Sigmoid colon (tissue), 7 donors: ENCODE measurements around the gene CLCN7. TPM values are rescaled to one million over a fixed set of nuclear protein-coding genes. Genes with fewer than 3 reads are reported as not detected.

Source experiments
- DNase-seq: peaks from one replicate; pipeline ENCODE4 v3.0.0-alpha.2; 2019
- H3K27ac ChIP-seq, 4 donors: fragments of 200-600 bp; sonication (generic); one replicate each; pipeline ENCODE4 v1.5.1; 2016 to 2019; ENCODE audit warnings: mild to moderate bottlenecking in 1 of 4
- H3K27me3 ChIP-seq, 3 donors: fragments of 200-600 bp; sonication (generic); one replicate each; pipeline ENCODE4 v1.5.1; 2019; ENCODE audit warnings: mild to moderate bottlenecking in 1 of 3
- H3K36me3 ChIP-seq, 4 donors: fragments of 200-600 bp; sonication (generic); one replicate each; pipeline ENCODE4 v1.5.1; 2016 to 2019
- H3K4me1 ChIP-seq, 4 donors: fragments of 200-600 bp; sonication (generic); one replicate each; pipeline ENCODE4 v1.5.1; 2017 to 2019
- H3K4me3 ChIP-seq, 4 donors: fragments of 200-600 bp; sonication (generic); one replicate each; pipeline ENCODE4 v1.5.1; 2017 to 2019; ENCODE audit warnings: mild to moderate bottlenecking in 2 of 4, moderate library complexity in 1 of 4
- H3K9me3 ChIP-seq, 4 donors: fragments of 200-600 bp in 3 of 4; sonication (generic) in 3 of 4; one replicate each; pipeline versions ENCODE4 v1.5.1 to v1.6.1; 2013 to 2019
- CTCF ChIP-seq, 4 experiments: fragments of 450-650 bp in 3 of 4; fragments of 200-600 bp in 1 of 4; IDR thresholded peaks; one replicate each; pipeline ENCODE4 v1.5.1; 2016 to 2019; ENCODE audit warnings: antibody characterized with exemption in 4 of 4, mild to moderate bottlenecking in 3 of 4, moderate library complexity in 2 of 4
- EP300 ChIP-seq, 4 donors: sonication (generic); formaldehyde crosslinking; IDR thresholded peaks; one replicate each; pipeline ENCODE4 v1.6.1; 2017; ENCODE audit warnings: antibody characterized with exemption in 4 of 4
- POLR2A ChIP-seq, 2 donors: fragments of 450-650 bp; IDR thresholded peaks; one replicate each; pipeline ENCODE4 v1.6.1; 2016; ENCODE audit warnings: antibody characterized with exemption in 2 of 2, mild to moderate bottlenecking in 2 of 2, moderate library complexity in 2 of 2
- POLR2AphosphoS5 ChIP-seq, 4 donors: sonication (generic); formaldehyde crosslinking; IDR thresholded peaks; one replicate each; pipeline ENCODE4 v1.6.1; 2017; ENCODE audit warnings: antibody characterized with exemption in 4 of 4
- WGBS, 2 donors: extraction: QIAGEN DNeasy Blood & Tissue Kit; methylation state at CpG; one replicate each; pipeline ENCODE4 v1.1.7; 2013; 5-methylcytosine and 5-hydroxymethylcytosine counted together
- intact Hi-C: fragments of 100-400 bp; cut with DNase I; formaldehyde crosslinking; loops from one replicate; pipeline ENCODE4 v1.15.1; 2023
- polyA plus RNA-seq, 3 donors: library from polyadenylated mRNA; stranded (reverse); fragments of 200-250 nt; gene quantifications; one replicate each; pipeline ENCODE4 v1.2.3, GENCODE V29; 2013
- total RNA-seq, 4 donors: library from RNA; depleted of rRNA; stranded (reverse); fragments of >200 nt; gene quantifications; one replicate each; pipeline ENCODE4 v1.1.0, GENCODE V29; 2016
- donor health status: healthy with polysubstance abuse.
- donor health status: Bipolar disorder and iron deficiency.
- donor health status: healthy.

CLCN7 gene
- total and polyA plus RNA-seq, 7 donors: 4.2 to 78.7 (median 38.7) TPM

GRCh38 chr16:1474082-1474795 is 589 bp downstream of the CLCN7 start:
- peak overlapping the region; percentile 86 to 94 (median 92) for H3K27ac ChIP-seq

GRCh38 chr16:1472974-1473373 is 1.9 kb downstream of the CLCN7 start:
- no peaks in the 10 kb centered on the region for H3K27me3 ChIP-seq
- H3K4me1 ChIP-seq: peaks cover 0 to 42% (median 34%) of the 10 kb centered on the region in 4 donors
- WGBS, 2 donors: 74 to 82% methylated on average over 3 of the region's 3 CpGs
- H3K27ac ChIP-seq: no peak overlapping the region
- H3K36me3 ChIP-seq: no peaks in the 10 kb centered on the region
- no peaks in the 10 kb centered on the region for H3K9me3 ChIP-seq
- intact Hi-C loops: no loop called here
- no peak for TF ChIP-seq POLR2AphosphoS5 (IDR thresholded peaks at IDR 0.05)
- no peak for TF ChIP-seq EP300 (IDR thresholded peaks at IDR 0.05)
- no peak for TF ChIP-seq CTCF (IDR thresholded peaks at IDR 0.05)
- TF ChIP-seq POLR2A (IDR thresholded peaks at IDR 0.05): no peak
- no peak for DNase-seq
- H3K4me3 ChIP-seq: no peak overlapping the region

More at GRCh38 chr16:1474082-1474795, 589 bp downstream of the CLCN7 start:
- no peaks in the 10 kb centered on the region for H3K27me3 ChIP-seq
- intact Hi-C loops: no loop called here
- no peaks in the 10 kb centered on the region for H3K9me3 ChIP-seq
- DNase-seq: no peak
- WGBS, 2 donors: 10 to 11% methylated on average over 57 of the region's 57 CpGs
- TF ChIP-seq POLR2A (IDR thresholded peaks at IDR 0.05) (no peak), POLR2AphosphoS5 (IDR thresholded peaks at IDR 0.05) (no peak), CTCF (IDR thresholded peaks at IDR 0.05) (no peak)
- H3K4me1 ChIP-seq: peaks cover 0 to 42% (median 34%) of the 10 kb centered on the region in 4 donors
- H3K36me3 ChIP-seq: no peaks in the 10 kb centered on the region
- H3K4me3 ChIP-seq: peak overlapping the region; percentile 60 to 92 (median 84)

GRCh38 chr16:1471569-1472194 is 3.1 kb downstream of the CLCN7 start:
- H3K4me3 ChIP-seq: no peak overlapping the region
- peaks cover 0 to 42% (median 34%) of the 10 kb centered on the region in 4 donors for H3K4me1 ChIP-seq
- no peaks in the 10 kb centered on the region for H3K36me3 ChIP-seq
- peak overlapping the region in 1 of 4 donors; percentile 10 for H3K27ac ChIP-seq
- no peak for TF ChIP-seq EP300 (IDR thresholded peaks at IDR 0.05)
- no peak for TF ChIP-seq POLR2A (IDR thresholded peaks at IDR 0.05)
- no peak for TF ChIP-seq POLR2AphosphoS5 (IDR thresholded peaks at IDR 0.05)
- no peak for TF ChIP-seq CTCF (IDR thresholded peaks at IDR 0.05)
- 71 to 89% methylated on average over 26 of the region's 26 CpGs for WGBS, 2 donors
- H3K27me3 ChIP-seq: no peaks in the 10 kb centered on the region
- intact Hi-C loops: no loop called here
- H3K9me3 ChIP-seq: no peaks in the 10 kb centered on the region
- no peak for DNase-seq

GRCh38 chr16:1470481-1471251 is 4.2 kb downstream of the CLCN7 start:
- Histone ChIP-seq H3K4me3 (no peak overlapping the region), H3K36me3 (no peaks in the 10 kb centered on the region), H3K4me1 (peaks cover 0 to 38% (median 30%) of the 10 kb centered on the region in 4 donors), H3K9me3 (no peaks in the 10 kb centered on the region), H3K27ac (peak overlapping the region in 1 of 4 donors; percentile 31), H3K27me3 (no peaks in the 10 kb centered on the region)
- intact Hi-C loops: no loop called here
- DNase-seq: no peak
- TF ChIP-seq POLR2A (IDR thresholded peaks at IDR 0.05) (no peak), POLR2AphosphoS5 (IDR thresholded peaks at IDR 0.05) (no peak), CTCF (IDR thresholded peaks at IDR 0.05) (no peak), EP300 (IDR thresholded peaks at IDR 0.05) (no peak)
- 75 to 84% methylated on average over 14 of the region's 14 CpGs for WGBS, 2 donors
